Vagina (tissue), 2 donors: ENCODE results near the gene LRMDA.

Source experiments
- CTCF ChIP-seq, 3 experiments: fragments of 450-650 bp in 2 of 3; fragments of 200-600 bp in 1 of 3; sonication (generic) in 1 of 3; IDR thresholded peaks; one replicate each; pipeline ENCODE4 v1.5.1; 2017 to 2019; ENCODE audit warnings: antibody characterized with exemption in 3 of 3, mild to moderate bottlenecking in 2 of 3, moderate library complexity in 2 of 3
- POLR2A ChIP-seq, 2 donors: fragments of 450-650 bp; IDR thresholded peaks; one replicate each; pipeline ENCODE4 v1.6.1; 2017; ENCODE audit warnings: antibody characterized with exemption in 2 of 2, mild to moderate bottlenecking in 2 of 2, moderate library complexity in 2 of 2
- POLR2AphosphoS5 ChIP-seq, 2 donors: sonication (generic); formaldehyde crosslinking; IDR thresholded peaks; one replicate each; pipeline ENCODE4 v1.9.0; 2017; ENCODE audit warnings: antibody characterized with exemption in 2 of 2, mild to moderate bottlenecking in 2 of 2, low read depth in 1 of 2; ENCODE audit not compliant: insufficient read depth in 1 of 2

GRCh38 chr10:75742355-75742754 lies 310.9 kb downstream of the LRMDA start:
- TF ChIP-seq CTCF (IDR thresholded peaks at IDR 0.05) = no peak
- TF ChIP-seq POLR2A (IDR thresholded peaks at IDR 0.05) = no peak
- TF ChIP-seq POLR2AphosphoS5 (IDR thresholded peaks at IDR 0.05; ENCODE audit: insufficient read depth in 1 of 2, low read depth in 1 of 2) = no peak
